OCI-LY3 (cell line): ENCODE measurements around the gene TECPR2.

ENCODE experiments used
- EZH2phosphoT487 ChIP-seq: fragments of 200-600 bp; shearing (Covaris generic); IDR thresholded peaks from 2 replicates; pipeline ENCODE4 v1.6.1; 2018; ENCODE audit warnings: antibody characterized with exemption, mixed run types, low read depth
- TF ChIP-seq, protein P1 (sequence below): fragments of 200-600, 300-600 bp; sonication (generic); IDR thresholded peaks from 2 replicates; pipeline ENCODE4 v1.5.1; 2014; ENCODE audit warnings: antibody characterized with exemption, low read length, low read depth

DNA sequence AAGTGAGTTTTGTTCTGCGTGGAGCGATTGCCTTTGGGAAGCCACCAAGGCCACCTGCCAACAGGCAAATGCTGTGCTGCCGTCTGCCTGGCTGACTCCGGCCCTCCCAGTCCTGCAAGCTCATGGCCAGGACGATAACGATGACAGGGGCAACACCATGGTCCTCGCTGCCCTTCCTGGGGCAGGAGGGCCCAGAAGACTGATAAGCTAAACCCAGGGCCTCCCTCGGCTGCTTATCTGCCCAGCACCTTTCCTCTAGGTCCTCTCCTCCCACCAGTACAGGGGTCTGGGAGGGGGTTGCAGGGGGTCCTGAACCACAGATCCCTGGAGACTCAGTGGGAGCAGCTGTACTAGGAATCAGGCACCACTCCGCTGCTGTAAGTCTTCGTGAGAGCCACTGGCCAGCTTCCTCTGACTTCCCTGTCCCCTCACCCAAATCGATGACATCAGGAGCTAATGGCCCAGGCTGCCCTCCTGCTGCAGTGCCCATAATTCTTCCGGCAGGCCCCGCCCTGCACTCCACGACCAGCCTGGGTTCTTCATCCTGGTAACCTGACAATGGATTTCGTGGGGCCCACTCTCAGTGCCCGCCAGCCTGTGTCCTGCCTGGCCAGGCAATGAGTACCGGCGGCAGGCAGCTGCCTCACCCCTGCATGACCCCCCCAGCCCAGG lies 141.7 kb downstream of the TECPR2 start:
- TF ChIP-seq, protein P1, sequence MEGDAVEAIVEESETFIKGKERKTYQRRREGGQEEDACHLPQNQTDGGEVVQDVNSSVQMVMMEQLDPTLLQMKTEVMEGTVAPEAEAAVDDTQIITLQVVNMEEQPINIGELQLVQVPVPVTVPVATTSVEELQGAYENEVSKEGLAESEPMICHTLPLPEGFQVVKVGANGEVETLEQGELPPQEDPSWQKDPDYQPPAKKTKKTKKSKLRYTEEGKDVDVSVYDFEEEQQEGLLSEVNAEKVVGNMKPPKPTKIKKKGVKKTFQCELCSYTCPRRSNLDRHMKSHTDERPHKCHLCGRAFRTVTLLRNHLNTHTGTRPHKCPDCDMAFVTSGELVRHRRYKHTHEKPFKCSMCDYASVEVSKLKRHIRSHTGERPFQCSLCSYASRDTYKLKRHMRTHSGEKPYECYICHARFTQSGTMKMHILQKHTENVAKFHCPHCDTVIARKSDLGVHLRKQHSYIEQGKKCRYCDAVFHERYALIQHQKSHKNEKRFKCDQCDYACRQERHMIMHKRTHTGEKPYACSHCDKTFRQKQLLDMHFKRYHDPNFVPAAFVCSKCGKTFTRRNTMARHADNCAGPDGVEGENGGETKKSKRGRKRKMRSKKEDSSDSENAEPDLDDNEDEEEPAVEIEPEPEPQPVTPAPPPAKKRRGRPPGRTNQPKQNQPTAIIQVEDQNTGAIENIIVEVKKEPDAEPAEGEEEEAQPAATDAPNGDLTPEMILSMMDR: no peak
- TF ChIP-seq EZH2phosphoT487: no peak
